Measurements from ENCODE around the gene NPPA.
"Not testable (repeated sequence)": the region's sequence is repeated elsewhere in the genome, so short reads cannot be mapped to it uniquely, and the experiment has no call there.

The NPPA gene

DNA sequence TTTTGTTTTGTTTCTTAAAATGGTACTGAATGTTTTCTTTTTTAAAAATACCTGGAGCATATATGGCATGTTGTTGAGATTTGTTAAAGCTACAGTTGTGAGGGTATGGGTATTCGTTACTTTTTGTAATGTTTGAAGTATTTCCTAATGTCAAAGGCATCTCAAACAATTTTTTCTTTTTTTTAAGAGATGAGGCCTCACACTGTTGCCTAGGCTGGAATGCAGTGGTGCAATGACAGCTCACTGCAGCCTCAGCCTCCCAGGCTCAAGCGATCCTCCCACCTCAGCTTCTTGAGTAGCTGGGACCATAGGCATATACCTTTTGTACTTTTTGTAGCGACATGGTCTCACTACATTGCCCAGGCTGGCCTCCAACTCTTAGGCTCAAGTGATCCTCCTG, 25.5 kb downstream of the NPPA start:
- no peak for TF ChIP-seq Cebpa-rat (IDR thresholded peaks at IDR 0.05)
- no peak overlapping the region for H3K27ac ChIP-seq
- H3K27me3 ChIP-seq: no peaks in the 10 kb centered on the region
- peak overlapping the region; percentile 4; the same call in 1 of the 2 replicates for H3K4me2 ChIP-seq
- H3K4me3 ChIP-seq: no peak overlapping the region
- no peak overlapping the region for H3K9ac ChIP-seq
- H3K9me3 ChIP-seq: no peaks in the 10 kb centered on the region
- H3K4me1 ChIP-seq: peaks cover 19% of the 10 kb centered on the region
- H3K36me3 ChIP-seq: peaks cover 93% of the 10 kb centered on the region
- no peaks in the 10 kb centered on the region for H4K20me1 ChIP-seq

DNA sequence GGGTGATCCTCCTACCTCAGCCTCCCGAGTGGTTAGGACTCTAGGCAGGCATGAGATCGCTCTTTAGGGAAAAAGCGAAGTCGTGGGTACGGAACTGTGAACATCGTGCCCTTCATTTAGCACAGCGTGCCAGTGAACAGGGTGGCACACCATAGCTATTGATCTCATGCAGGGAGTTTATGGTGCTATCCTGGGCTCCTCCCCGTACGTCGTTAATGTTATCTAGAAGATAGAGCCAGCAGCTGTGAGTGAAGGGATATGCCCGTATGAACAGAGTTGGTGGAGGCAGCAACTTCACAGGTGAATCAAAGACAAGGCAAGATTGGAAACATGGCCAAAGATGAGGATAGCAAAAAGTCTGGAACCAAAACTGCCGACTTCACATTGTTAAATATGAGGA, 30.4 kb downstream of the NPPA start:
- H3K9ac ChIP-seq: no peak overlapping the region
- peaks cover 73% of the 10 kb centered on the region for H3K36me3 ChIP-seq

DNA sequence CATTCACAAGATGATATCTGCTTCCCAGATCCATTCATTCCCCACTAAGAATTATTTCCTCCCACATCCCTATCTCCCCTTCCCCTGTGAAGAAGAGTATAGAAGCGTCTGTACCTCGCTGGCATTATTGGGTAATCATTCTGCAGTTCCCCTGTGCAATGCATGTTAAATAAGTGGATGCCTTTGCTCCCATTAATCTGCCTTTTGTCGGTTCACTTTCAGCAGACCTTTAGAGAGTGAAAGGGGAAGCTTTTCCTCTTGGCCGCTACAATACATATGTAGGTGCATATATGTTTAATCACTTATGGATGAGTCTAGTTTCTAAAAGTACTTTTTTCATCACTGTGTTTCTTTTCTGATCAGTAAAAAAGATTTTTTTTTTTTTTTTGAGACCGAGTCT, 34.6 kb downstream of the NPPA start:
- Histone ChIP-seq H3K9ac (no peak overlapping the region), H4K20me1 (no peaks in the 10 kb centered on the region), H3K27me3 (no peaks in the 10 kb centered on the region), H3K4me2 (no peak overlapping the region), H3K27ac (no peak overlapping the region), H3K9me3 (no peaks in the 10 kb centered on the region), H3K4me3 (no peak overlapping the region), H3K4me1 (peaks cover 47% of the 10 kb centered on the region), H3K36me3 (peaks cover 68% of the 10 kb centered on the region)
- TF ChIP-seq Cebpa-rat (IDR thresholded peaks at IDR 0.05): no peak

More for the DNA sequence above, 30.4 kb downstream of the NPPA start:
- Histone ChIP-seq H3K27me3 (no peaks in the 10 kb centered on the region), H3K27ac (no peak overlapping the region), H3K9me3 (no peaks in the 10 kb centered on the region), H4K20me1 (no peaks in the 10 kb centered on the region), H3K4me1 (peaks cover 48% of the 10 kb centered on the region), H3K4me3 (no peak overlapping the region), H3K4me2 (no peak overlapping the region)
- TF ChIP-seq Cebpa-rat (IDR thresholded peaks at IDR 0.05): no peak

DNA sequence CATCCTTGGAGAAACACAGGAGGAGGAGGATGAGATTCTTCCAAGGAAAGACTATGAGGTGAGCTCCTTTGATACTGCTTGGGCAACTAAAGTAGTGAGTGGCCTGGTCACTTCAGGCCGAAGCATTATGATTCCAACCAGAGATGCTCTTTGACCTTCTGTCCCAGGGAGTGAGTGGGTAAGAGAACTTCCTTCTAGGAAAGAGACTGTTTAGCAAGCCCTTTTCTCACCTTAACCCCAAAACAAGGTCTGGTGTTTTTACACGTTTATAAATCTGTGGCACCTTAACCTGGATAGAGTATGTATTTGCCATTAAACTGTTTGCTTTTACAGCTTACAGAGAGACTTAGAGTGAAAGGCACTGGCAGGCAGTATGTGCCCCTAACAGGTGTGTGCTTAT, 40.5 kb downstream of the NPPA start:
- peaks cover 63% of the 10 kb centered on the region for H3K4me1 ChIP-seq
- peak overlapping the region; percentile 79 for H3K4me3 ChIP-seq
- peaks cover 30% of the 10 kb centered on the region for H3K36me3 ChIP-seq
- H3K27ac ChIP-seq: peak overlapping the region; percentile 89
- no peaks in the 10 kb centered on the region for H3K9me3 ChIP-seq
- H3K27me3 ChIP-seq: no peaks in the 10 kb centered on the region
- H3K9ac ChIP-seq: peak overlapping the region; percentile 81
- H4K20me1 ChIP-seq: peaks cover 20% of the 10 kb centered on the region
- no peak for TF ChIP-seq Cebpa-rat (IDR thresholded peaks at IDR 0.05)
- H3K4me2 ChIP-seq: peak overlapping the region; percentile 98

GRCh38 chr1:11806307-11806936, 41.2 kb downstream of the NPPA start:
- peak overlapping the region; percentile 89 for H3K27ac ChIP-seq
- peak overlapping the region; percentile 98 for H3K4me2 ChIP-seq
- TF ChIP-seq Cebpa-rat (IDR thresholded peaks at IDR 0.05): no peak
- H3K27me3 ChIP-seq: no peaks in the 10 kb centered on the region
- peaks cover 26% of the 10 kb centered on the region for H3K36me3 ChIP-seq
- H3K4me1 ChIP-seq: peaks cover 68% of the 10 kb centered on the region
- peak overlapping the region; percentile 79 for H3K4me3 ChIP-seq
- peak overlapping the region; percentile 81 for H3K9ac ChIP-seq
- no peaks in the 10 kb centered on the region for H3K9me3 ChIP-seq
- H4K20me1 ChIP-seq: peaks cover 28% of the 10 kb centered on the region

DNA sequence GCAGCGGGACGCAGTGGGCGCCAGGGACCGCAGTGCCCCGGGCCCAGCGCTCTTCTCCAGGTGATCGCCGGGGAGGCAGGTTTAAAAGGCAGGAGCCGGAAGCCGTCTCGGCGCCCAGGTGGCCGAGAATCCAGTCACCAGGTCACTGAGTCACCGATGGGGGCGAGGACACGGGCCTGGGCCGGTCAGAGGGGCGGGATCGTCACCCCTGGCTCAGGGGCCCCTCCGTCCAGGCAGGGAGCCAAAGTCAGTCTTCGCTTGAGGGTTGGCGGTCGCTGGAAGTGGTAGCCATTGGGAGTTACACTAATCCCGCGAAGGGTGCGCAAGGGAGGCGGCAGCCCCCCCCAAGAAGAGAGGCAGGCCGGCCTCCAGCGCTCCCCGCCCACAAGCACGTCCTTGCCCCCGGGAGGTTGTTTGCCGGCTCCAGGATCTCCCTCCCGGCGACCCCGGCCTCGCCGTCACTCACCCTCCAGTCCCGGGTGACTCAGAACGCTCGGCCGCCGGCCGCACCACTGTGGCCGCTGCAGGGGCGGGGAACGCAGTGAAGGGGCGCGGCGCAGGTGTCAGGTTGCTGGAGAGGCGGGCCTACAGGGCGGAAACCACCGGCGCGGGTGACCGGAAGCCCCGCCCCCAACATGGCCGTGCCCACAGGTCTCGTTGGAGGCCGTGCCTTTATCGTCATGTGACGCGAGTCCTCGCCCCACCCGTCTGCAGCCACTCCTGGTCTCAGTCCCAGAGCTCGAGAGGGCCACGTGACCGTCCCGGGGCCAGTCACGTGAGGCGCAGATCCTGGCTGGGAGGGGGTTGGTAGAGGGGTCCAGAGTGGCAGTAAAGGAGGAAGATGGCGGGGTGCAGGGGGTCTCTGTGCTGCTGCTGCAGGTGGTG, 41.9 kb downstream of the NPPA start, which contains the start of the genes CLCN6 and MTHFR:
CLCN6 (plus strand) TSS at position 770 of the 885 bp plus-strand sequence; CDS start at position 842, 72 bp downstream.
MTHFR (minus strand) TSS at position 543 of the 885 bp plus-strand sequence. CDS start 2,848 bp downstream, outside the sequence.
- Histone ChIP-seq H3K4me1 (peaks cover 68% of the 10 kb centered on the region), H3K9me3 (no peaks in the 10 kb centered on the region), H3K4me2 (peak within 1 kb of the TSS; percentile 98), H3K4me3 (peak within 1 kb of the TSS; percentile 79), H3K27ac (peak within 1 kb of the TSS; percentile 89), H3K9ac (peak within 1 kb of the TSS; percentile 90), H3K27me3 (no peaks in the 10 kb centered on the region), H3K36me3 (peaks cover 27% of the 10 kb centered on the region), H4K20me1 (peaks cover 28% of the 10 kb centered on the region)
- no peak for TF ChIP-seq Cebpa-rat (IDR thresholded peaks at IDR 0.05)

DNA sequence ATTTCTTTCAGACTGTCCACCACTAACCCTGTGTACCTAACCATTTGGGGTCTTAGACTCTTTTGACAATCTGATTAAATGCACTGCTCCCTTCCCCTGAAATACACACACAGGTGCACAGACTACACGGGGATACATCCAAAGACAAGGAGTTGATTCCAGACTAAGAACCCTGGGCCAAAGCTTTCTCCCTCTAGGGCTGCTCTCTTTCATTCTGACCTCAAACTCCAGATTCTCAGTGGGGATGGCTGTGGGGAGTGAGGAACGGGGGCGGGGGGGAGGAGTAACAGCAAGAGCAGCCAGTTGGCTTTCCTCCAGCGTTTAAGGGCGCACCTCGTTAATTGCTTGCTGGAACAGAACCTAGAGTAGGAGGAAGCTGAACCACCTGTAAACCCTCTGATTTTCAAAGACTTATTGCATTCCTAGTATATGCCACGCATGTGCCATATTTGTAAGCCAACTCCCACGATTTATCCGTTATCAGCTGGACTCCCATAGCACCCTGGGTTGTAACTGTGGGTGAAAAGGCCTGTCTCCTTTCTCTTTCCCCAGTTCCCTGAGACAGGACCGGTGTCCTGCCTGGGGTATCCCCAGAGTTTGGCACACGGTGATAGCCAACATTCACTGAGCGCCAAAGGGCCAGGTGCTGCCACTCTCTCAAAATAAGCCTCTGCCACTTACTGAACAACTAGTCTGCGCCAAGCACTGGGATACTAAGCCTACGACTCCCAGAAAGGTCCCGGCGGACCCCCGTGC, 42.7 kb downstream of the NPPA start:
- H4K20me1 ChIP-seq: peaks cover 28% of the 10 kb centered on the region
- H3K27me3 ChIP-seq: no peaks in the 10 kb centered on the region
- H3K9me3 ChIP-seq: no peaks in the 10 kb centered on the region
- H3K36me3 ChIP-seq: peaks cover 28% of the 10 kb centered on the region
- peak overlapping the region; percentile 89 for H3K27ac ChIP-seq
- TF ChIP-seq Cebpa-rat (IDR thresholded peaks at IDR 0.05): no peak
- peak overlapping the region; percentile 90 for H3K9ac ChIP-seq
- peaks cover 68% of the 10 kb centered on the region for H3K4me1 ChIP-seq
- peak overlapping the region; percentile 79 for H3K4me3 ChIP-seq
- H3K4me2 ChIP-seq: peak overlapping the region; percentile 98

- H4K20me1 ChIP-seq: peaks cover 28% of the 10 kb centered on the region
- not testable (repeated sequence) for H3K27me3 ChIP-seq, H3K9me3 ChIP-seq
- peak overlapping the region; percentile 50 for H3K27ac ChIP-seq
- peaks cover 65% of the 10 kb centered on the region for H3K4me1 ChIP-seq
- H3K4me3 ChIP-seq: peak overlapping the region; percentile 79
- H3K4me2 ChIP-seq: peak overlapping the region; percentile 98
- H3K9ac ChIP-seq: peak overlapping the region; percentile 65; the same call in 1 of the 2 replicates
- peaks cover 30% of the 10 kb centered on the region for H3K36me3 ChIP-seq
Measured at GRCh38 chr1:11803924-11804665, 43.5 kb downstream of the NPPA start.
